MCF 10A (cell line): ENCODE measurements around the gene KLHDC4. TPM values are rescaled to one million over a fixed set of nuclear protein-coding genes. Genes with fewer than 3 reads are reported as not detected.

ENCODE experiments used
- BruUV-seq: library from RNA; stranded (reverse); fragments of 400-500 nt; replicated peaks from 2 replicates; lab custom pipeline; 2021; lab: Mats Ljungman, UMichigan
- CTCF ChIA-PET: fragments of 300-600 bp; sonication (Branson Sonifier 250); formaldehyde crosslinking; extraction: SDS; loops from one replicate; lab custom pipeline; 2021; ENCODE audit warnings: antibody characterized with exemption, inconsistent platforms; lab: Yijun Ruan, JAX
- POLR2A ChIA-PET: fragments of 300-600, 350-650 bp; sonication (Branson Sonifier 250); formaldehyde crosslinking; extraction: SDS; loops from one replicate; lab custom pipeline; 2020; ENCODE audit warnings: antibody characterized with exemption, inconsistent platforms; lab: Yijun Ruan, JAX
- DNase-seq: peaks from one replicate; pipeline ENCODE4 v3.0.0-alpha.2; 2018; ENCODE audit not compliant: unreplicated experiment
- H3K27ac Mint-ChIP-seq: one replicate; pipeline ENCODE4 v1.8.0; 2022; ENCODE audit warnings: mild to moderate bottlenecking, low read depth, mixed read lengths; ENCODE audit not compliant: unreplicated experiment
- H3K27me3 Mint-ChIP-seq: one replicate; pipeline ENCODE4 v1.8.0; 2022; ENCODE audit warnings: mixed read lengths; ENCODE audit not compliant: insufficient read depth, unreplicated experiment
- H3K36me3 Mint-ChIP-seq: one replicate; pipeline ENCODE4 v1.8.0; 2022; ENCODE audit warnings: mild to moderate bottlenecking, moderate library complexity, mixed read lengths; ENCODE audit not compliant: insufficient read depth, unreplicated experiment
- H3K4me1 Mint-ChIP-seq: one replicate; pipeline ENCODE4 v1.8.0; 2022; ENCODE audit warnings: mixed read lengths; ENCODE audit not compliant: insufficient read depth, unreplicated experiment
- H3K4me3 Mint-ChIP-seq: one replicate; pipeline ENCODE4 v1.8.0; 2022; ENCODE audit warnings: mild to moderate bottlenecking, moderate library complexity, mixed read lengths; ENCODE audit not compliant: unreplicated experiment
- H3K9me3 Mint-ChIP-seq: one replicate; pipeline ENCODE4 v1.8.0; 2022; ENCODE audit warnings: mixed read lengths; ENCODE audit not compliant: unreplicated experiment
- intact Hi-C: fragments of 100-400 bp; cut with micrococcal nuclease; formaldehyde crosslinking; loops from 2 replicates; pipeline ENCODE4 v1.14.1; 2022
- total RNA-seq: library from RNA; stranded (reverse); gene quantifications from 2 replicates; pipeline ENCODE4 v1.2.3, GENCODE V29; 2022
- TF ChIP-seq, protein P1 (sequence below): fragments of 200-600 bp; IDR thresholded peaks from one replicate; pipeline ENCODE4 v1.8.0; 2022; ENCODE audit warnings: antibody characterized with exemption, mild to moderate bottlenecking; ENCODE audit not compliant: unreplicated experiment

The KLHDC4 gene
- total RNA-seq, 1 experiment from 2014 or later = 106 TPM

DNA sequence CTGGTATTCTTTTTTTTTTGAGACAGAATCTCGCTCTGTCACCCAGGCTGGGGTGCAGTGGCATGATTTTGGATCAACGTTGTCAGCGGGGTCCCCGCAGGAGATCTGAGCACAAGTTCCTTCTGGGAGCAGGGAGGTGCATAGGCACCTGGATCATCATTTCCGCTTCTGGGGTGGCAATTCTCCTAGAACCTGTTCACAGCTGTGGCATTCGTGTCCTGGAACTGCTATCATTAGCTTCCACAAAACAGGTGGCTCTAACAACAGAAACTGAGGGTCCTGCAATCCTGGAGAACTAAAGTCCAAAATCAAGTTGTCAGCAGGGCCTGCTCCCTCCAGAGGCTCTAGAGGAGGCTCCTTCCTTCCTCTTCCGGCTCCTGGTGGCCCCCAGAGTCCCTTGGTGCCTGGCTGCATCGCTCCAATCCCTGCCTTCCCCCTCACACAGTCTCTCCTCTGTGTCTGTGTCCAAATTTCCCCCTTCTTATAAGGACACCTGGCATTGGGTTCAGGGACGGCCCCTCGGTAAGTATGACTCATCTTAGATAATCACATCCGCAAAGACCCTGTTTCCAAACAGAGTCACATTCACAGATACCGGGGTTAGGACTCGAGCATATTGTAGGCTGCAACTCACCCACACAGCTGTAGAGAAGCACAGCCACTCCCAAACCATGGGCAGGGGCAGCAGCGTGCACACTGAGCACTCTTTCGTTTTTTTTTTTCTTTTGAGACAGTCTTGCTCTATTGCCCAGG lies 43.5 kb upstream of the KLHDC4 start:
- H3K4me3 Mint-ChIP-seq = no peak overlapping the region
- intact Hi-C loops = loop anchor here (5.0 kb wide), 1 partner anchor 43 kb away; no protein-coding TSS in a partner anchor
- ChIA-PET CTCF (interaction anchor here (1.5 kb wide), 1 partner anchor 10 kb away, joined by 4 read pairs; no protein-coding TSS in a partner anchor), POLR2A (interaction anchor here (1.7 to 11.8 kb wide), 5 partner anchors 11 to 29 kb away, joined by 7 to 349 read pairs (median 65); no protein-coding TSS in a partner anchor)
- H3K9me3 Mint-ChIP-seq = no peaks in the 10 kb centered on the region
- TF ChIP-seq, protein P1, sequence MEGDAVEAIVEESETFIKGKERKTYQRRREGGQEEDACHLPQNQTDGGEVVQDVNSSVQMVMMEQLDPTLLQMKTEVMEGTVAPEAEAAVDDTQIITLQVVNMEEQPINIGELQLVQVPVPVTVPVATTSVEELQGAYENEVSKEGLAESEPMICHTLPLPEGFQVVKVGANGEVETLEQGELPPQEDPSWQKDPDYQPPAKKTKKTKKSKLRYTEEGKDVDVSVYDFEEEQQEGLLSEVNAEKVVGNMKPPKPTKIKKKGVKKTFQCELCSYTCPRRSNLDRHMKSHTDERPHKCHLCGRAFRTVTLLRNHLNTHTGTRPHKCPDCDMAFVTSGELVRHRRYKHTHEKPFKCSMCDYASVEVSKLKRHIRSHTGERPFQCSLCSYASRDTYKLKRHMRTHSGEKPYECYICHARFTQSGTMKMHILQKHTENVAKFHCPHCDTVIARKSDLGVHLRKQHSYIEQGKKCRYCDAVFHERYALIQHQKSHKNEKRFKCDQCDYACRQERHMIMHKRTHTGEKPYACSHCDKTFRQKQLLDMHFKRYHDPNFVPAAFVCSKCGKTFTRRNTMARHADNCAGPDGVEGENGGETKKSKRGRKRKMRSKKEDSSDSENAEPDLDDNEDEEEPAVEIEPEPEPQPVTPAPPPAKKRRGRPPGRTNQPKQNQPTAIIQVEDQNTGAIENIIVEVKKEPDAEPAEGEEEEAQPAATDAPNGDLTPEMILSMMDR = no peak
- no peak overlapping the region for H3K27ac Mint-ChIP-seq
- H3K27me3 Mint-ChIP-seq = no peaks in the 10 kb centered on the region
- peaks cover 28% of the 10 kb centered on the region for H3K4me1 Mint-ChIP-seq
- no TSS peak for BruUV-seq
- peaks cover 6% of the 10 kb centered on the region for H3K36me3 Mint-ChIP-seq
- peak; percentile 30 for DNase-seq

GRCh38 chr16:87808108-87808507 lies 42.3 kb upstream of the KLHDC4 start:
- ChIA-PET CTCF (interaction anchor here (0.6 to 6.2 kb wide), 4 partner anchors 15 to 63 kb away, joined by 3 to 75 read pairs (median 26); no protein-coding TSS in a partner anchor), POLR2A (interaction anchor here (0.6 to 11.8 kb wide), 16 partner anchors 12 to 58 kb away, joined by 3 to 349 read pairs (median 16); partner anchors contain the start of gene KLHDC4)
- intact Hi-C loops = loop anchor here (5.0 kb wide), 1 partner anchor 44 kb away; no protein-coding TSS in a partner anchor
- no peaks in the 10 kb centered on the region for H3K27me3 Mint-ChIP-seq
- TF ChIP-seq, protein P1 = no peak
- peak overlapping the region; percentile 4 for H3K4me3 Mint-ChIP-seq
- no TSS peak for BruUV-seq
- H3K27ac Mint-ChIP-seq = peak overlapping the region; percentile 96
- peak; percentile 89 for DNase-seq
- peaks cover 6% of the 10 kb centered on the region for H3K36me3 Mint-ChIP-seq
- no peaks in the 10 kb centered on the region for H3K9me3 Mint-ChIP-seq
- H3K4me1 Mint-ChIP-seq = peaks cover 37% of the 10 kb centered on the region

- DNase-seq = peak; percentile 99
- H3K36me3 Mint-ChIP-seq = peaks cover 6% of the 10 kb centered on the region
- no peaks in the 10 kb centered on the region for H3K27me3 Mint-ChIP-seq
- peaks cover 37% of the 10 kb centered on the region for H3K4me1 Mint-ChIP-seq
- CTCF ChIA-PET = interaction anchor here (0.7 to 6.2 kb wide), 7 partner anchors 14 to 79 kb away, joined by 3 to 75 read pairs (median 3); no protein-coding TSS in a partner anchor
- TSS peak; percentile 64 for BruUV-seq
- no peaks in the 10 kb centered on the region for H3K9me3 Mint-ChIP-seq
- POLR2A ChIA-PET = interaction anchor here (0.6 to 11.8 kb wide), 22 partner anchors 14 to 1637 kb away, joined by 3 to 349 read pairs (median 12); partner anchors contain the start of genes KLHDC4 and SLC7A5
- TF ChIP-seq, protein P1 = no peak
- intact Hi-C loops = loop anchor here (1.0 to 5.0 kb wide), 3 partner anchors 17 to 45 kb away; no protein-coding TSS in a partner anchor
- H3K4me3 Mint-ChIP-seq = peak overlapping the region; percentile 87
- H3K27ac Mint-ChIP-seq = peak overlapping the region; percentile 96
Observed at GRCh38 chr16:87806641-87807546, 41.1 kb upstream of the KLHDC4 start.
